HG02840 (cell line): ENCODE results near the gene SLCO2B1.

Experiments
- ATAC-seq: cut with Tn5 transposase; IDR thresholded peaks from one replicate; pipeline ENCODE4 v1.9.1; 2021; ENCODE audit warnings: mild to moderate bottlenecking, moderate library complexity, moderate number of reproducible peaks; ENCODE audit not compliant: unreplicated experiment, low FRiP score

The SLCO2B1 gene

GRCh38 chr11:75189911-75190310, 39.0 kb downstream of the SLCO2B1 start:
- ATAC-seq, result no peak

GRCh38 chr11:75190652-75191329, 39.9 kb downstream of the SLCO2B1 start:
- no peak for ATAC-seq

- no peak for ATAC-seq
Measured at GRCh38 chr11:75191330-75191717, 40.4 kb downstream of the SLCO2B1 start.

DNA sequence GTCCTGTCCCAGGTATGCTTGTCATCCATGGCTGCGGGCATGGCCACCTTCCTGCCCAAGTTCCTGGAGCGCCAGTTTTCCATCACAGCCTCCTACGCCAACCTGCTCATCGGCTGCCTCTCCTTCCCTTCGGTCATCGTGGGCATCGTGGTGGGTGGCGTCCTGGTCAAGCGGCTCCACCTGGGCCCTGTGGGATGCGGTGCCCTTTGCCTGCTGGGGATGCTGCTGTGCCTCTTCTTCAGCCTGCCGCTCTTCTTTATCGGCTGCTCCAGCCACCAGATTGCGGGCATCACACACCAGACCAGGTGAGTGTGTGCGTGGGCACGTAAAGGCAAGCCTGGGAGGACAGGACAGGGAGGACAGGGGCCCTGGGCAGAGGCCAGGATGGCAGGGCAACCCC, 42.4 kb downstream of the SLCO2B1 start:
- no peak for ATAC-seq

DNA sequence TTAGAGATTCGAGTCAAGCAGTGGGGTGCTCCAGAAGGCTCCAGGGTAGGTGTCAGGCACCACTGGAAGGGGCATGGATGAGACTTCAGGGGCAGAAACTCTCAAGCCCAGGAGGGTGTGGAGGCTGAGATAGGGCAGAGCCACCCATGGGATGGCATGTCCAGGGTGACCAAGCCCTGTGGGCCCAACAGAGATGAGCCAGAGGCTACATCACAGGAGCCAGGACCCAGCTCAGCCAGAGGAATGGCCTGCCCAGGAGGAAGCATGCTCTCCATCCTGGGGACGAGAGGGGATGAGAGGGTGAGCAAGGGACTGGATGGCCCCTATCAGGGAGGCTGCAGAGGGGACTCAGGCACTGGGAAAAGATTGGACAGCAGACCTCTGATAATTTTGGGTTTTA, 42.8 kb downstream of the SLCO2B1 start:
- ATAC-seq, result no peak

DNA sequence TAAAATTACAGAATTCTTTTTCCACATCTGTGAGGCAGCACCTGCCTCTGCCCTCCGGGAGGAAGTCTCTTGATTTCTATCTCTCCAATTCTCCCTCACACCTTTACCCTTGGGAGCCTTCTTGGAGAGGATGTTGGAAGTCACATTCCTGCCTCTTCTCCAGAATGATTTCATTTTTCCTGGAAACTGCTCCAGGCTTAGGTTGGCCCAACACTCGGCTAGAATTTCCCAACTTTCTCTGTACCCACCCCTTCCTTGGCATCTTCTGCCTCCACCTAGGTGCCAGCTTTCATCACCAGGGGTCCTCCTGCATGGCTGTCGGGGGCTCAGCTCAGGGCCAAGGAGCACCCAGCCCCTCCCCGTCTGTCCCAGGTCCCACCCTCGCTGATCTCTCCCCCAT, 43.2 kb downstream of the SLCO2B1 start:
- no peak for ATAC-seq

GRCh38 chr11:75195167-75195962, 44.5 kb downstream of the SLCO2B1 start:
- ATAC-seq, result no peak

GRCh38 chr11:75196426-75196825, 45.5 kb downstream of the SLCO2B1 start:
- ATAC-seq, result no peak

DNA sequence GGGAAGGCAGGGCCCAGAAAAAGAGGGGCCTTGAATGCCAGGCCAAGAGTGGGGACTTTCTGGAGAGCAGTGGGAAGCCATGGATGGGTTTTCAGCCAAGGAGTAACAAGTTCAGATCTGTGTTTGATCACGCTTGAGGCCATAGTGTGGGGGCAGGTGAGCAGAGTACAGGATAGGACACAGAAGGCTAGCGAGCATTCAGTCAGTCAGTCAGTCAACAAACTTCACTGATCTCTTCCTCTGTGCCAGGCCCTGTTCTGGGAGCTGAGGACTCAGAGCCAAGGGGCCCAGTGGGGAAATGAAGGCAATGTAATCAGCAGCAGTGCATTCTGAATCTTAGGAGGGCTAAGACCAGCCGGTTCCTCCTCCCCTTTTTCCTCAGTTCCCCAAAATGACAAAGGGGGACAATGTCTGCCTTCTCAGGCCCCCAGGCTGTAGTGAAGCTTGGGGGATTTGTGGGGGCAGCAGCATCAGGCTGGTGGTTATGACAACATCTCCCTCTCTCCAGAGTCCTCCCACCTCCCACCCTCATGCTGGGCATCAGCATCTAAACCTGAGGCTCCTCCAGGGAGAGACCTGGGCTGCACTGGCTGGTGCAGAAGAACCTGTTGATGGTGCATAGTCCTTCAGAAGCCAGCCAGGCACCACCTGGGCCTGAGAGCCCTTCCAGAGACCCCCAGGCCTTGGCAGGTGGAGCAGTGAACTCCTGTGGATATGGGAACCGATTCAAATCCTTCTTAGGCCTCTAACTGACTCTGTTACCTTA, 46.8 kb downstream of the SLCO2B1 start:
- ATAC-seq, result no peak

- no peak for ATAC-seq
Measured at GRCh38 chr11:75198278-75198973, 47.5 kb downstream of the SLCO2B1 start.

DNA sequence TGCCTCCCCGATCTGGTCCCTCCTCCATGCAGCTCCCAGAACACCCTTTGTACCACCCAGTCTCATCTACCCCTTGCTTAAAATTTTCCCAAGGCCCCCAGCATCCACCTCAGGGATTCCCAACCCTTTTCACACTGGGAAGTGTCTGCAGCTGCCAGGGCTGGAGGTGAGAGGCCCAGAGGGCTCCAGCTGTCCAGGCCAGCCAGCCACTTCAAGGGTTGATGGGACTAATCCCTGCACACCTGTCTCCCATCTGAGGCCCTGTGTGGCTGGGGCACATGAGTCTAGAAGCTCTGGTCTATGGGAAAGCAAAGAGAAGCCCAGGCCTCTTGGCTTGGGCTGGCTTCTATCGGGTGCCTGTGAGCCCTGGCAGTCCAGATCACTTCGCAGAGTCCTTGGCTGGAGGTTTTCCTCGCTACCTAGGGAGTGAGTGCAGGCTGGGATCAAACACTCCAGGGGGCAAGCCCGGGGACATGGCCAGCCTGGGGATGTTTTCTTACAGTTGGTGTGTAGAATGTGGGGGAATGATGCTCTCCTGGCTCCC, 48.6 kb downstream of the SLCO2B1 start:
- no peak for ATAC-seq

GRCh38 chr11:75200051-75200450, 49.1 kb downstream of the SLCO2B1 start:
- no peak for ATAC-seq

GRCh38 chr11:75200531-75200930, 49.6 kb downstream of the SLCO2B1 start:
- no peak for ATAC-seq

GRCh38 chr11:75201771-75202170, 50.9 kb downstream of the SLCO2B1 start:
- no peak for ATAC-seq

DNA sequence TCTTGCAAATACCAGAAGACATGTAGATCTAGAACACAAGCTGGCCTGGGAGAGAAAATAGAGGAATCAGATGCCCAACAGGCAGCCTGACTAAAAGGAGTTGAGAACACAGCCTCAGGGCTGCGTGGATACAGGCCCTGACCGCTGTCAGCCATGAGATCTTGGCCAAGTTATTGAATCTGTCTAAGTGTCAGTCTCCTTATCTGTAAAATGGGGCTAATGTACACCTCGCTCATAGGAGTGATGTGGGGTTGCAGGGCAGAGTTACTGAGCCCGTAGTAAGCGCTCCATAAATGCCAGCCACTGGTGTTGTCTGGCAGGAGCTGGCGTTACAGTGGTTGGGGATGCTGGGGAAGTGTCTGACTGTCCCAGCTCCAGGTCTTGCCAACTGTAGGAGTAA, 51.3 kb downstream of the SLCO2B1 start:
- ATAC-seq, result no peak

GRCh38 chr11:75203138-75203537, 52.2 kb downstream of the SLCO2B1 start:
- no peak for ATAC-seq

DNA sequence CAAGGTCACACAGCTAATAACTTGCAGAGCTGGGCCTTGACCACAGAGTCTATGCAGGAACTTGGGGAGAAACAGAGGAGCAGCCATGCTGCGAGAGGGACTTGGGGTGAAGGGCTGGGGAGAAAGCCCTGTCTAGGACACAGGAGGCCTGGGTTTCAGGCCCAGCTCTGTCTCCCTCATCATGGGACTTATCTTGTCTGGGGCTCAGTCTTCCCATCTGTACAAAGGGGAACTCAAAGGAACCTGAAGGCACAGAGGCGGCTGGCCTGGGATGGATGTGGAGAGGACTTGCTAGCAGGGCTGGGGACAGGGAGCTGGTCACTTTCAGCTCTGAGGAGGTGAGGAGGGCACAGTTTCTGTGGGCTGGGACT, 52.7 kb downstream of the SLCO2B1 start:
- no peak for ATAC-seq

- ATAC-seq, result no peak
Measured at GRCh38 chr11:75204012-75204674, 53.2 kb downstream of the SLCO2B1 start.

- peak; percentile 55 for ATAC-seq
Measured at GRCh38 chr11:75204685-75205563, 54.0 kb downstream of the SLCO2B1 start.
